ENCODE results near the gene NAA40.
A peak's percentile ranks its signal among the peaks of the same experiment; 100 is the strongest.

The NAA40 gene

DNA sequence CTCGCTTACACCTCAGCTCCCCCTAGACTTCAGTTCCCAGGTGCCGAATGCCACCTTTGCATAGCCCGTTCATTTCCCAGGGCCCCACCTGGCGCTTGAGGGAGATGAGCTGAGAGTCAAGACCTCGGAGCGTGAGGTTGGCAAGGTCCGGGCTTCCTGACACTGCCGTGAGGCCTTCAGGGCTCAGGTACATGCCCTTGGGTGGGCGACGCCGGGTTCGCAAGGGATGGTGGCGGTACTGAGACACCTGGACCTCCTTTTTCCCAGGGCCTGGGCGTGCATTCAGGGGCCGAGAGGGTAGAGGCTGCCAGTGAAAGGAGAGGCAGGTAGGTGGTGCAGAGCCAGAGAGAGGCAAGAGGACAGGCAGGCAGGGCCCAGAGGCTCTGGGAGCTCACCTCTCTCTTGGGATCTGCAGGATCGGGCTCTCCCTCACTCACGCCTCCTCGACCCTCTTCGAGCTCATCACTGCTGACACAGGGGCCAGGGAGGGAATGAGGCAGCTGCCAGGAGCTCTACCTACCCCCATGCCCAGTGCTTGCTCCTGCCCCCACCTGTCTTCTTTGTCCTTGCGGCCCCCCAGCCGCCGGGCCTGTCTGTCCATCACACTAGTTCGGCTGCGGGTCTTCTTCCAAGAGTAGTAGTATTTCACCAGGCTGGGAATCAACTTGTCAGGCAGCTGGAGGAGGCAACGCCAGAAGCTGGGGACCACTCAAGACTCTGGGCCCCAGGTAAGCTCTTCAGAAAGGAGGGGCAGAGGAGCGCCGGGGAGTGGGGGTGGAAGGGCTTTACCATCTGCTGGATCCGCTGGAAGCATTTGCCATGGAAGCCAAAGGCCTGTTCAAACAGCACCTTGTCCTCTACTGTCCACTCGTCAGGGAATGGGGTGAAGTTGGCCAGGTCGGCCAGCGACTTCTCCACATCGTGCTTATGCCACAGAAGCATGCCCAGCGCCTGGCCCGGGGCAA lies 24.7 kb upstream of the NAA40 start:
- DNase-seq (ENCODE audit: low spot score) = no peak

DNA sequence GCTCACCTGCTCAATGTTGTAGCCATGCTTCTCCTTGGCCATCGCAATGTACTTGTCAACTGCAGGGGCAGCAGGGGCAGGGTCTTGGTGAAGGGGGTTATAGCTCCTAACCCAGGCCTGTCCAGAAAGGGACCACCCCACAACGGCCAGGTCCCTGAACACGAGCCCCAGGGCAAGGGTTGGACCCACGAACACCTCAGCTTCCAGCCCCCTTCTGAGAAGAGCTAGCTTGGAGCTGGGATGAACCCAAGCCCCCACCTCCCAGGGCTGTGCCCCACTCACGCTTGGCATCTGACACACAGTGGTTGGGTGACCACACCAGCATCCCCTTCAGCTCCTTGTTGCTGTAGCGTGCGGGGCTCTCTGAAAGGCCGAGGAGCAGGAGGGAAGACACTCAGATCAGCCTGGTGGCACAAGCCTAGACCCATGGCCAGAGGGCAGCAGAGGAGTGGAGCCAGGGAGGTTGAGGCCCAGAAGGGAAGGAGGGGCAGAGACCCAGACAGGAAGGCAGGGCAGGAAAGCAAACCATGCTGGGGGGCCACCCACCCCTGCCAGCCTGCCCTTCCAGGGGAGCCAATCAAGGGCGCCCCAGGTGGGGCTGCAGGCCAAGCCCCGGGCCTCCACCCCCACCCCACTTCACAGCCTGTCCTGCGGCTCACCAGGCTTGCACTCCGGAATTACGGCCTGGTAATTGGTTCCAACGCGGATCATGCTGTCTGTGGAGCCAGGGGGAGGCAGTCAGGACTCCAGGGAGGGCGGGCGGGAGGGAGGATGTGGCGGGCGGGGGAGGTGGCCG lies 23.7 kb upstream of the NAA40 start:
- DNase-seq (ENCODE audit: low spot score) = no peak

DNA sequence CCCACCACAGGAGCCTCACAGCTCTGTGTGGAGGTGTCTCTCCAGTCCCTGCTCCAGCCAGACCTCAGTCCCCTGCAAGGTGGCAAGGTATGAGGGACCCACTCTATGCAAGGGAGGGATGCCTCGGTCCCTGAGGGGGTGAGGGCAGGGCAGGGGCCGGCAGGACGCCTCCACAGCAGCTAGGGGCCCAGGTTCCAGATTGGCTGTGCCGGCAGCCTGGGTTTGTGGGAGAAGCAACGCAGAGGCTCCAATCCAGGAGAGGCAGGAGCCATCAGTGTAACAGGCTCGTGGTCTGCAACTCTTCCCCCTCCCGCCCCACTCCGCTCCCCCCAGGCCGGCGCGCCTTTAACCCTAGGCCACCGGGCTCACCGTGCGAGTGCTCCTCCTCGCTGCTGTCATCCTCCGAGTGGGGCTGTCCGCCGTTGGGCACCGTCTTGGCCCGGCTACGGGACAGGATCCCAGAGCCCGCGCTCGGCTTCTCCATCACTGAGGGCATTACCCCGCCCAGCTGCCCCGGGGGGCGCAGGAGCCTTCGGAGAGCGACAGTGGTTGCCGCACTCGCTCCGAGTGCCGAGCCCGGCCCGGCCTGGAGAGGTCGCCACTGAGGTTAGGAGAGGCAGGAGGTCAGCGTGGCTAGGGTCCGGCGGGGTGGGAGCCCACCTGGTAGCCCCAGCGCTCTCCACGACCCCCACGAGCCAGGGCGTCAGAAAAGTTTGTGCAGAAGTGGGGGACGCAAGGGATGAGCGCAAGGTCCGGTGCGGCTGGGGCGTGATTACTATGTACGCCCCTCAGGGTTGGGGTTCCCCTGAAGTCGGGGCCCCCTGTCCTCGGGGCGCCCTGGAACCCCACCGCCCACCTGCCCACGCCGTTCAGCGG lies 22.6 kb upstream of the NAA40 start:
- peak; percentile 90 for DNase-seq (ENCODE audit: low spot score)

DNA sequence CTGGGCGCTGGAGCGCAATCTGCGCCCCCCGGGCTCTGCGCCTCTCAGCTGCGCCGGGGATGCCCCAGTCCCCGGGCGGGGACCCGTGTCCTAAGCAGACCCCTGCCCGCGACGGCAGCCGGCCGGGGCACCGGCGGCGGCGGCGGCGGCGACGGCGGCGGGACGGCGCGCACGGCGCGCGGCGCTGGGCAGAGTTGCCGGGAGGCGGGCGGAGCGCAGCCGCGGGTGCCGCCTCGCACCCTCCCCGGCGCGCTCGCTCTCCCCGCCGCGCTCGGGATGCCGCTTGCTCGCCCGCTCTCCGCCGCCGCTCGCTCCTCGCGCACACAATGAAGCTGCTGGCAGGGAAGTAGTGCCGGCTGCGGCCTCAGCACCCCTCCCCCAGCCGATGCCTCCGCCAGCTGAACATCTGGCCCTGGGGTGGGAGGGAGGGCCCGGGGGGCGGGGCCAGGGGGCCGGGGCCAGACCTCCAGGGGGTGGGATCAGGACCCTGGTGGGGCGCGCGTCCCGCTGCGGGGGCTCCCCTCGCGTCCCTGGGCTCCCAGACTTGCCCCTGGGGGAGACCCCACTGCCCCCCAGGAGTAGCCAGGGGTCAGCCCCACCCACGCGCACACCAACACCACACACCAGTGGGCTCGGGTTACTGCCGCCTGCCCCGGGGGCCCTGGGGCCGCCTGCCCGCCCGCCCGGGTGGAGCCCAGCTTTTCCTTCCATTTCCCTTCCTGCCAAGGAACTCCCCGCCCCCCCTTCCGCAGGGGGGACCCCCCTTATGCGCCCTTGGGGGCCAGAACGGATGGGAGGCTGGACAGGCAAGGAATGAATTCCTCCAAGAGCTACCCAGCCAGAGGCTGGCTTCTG lies 21.7 kb upstream of the NAA40 start, which contains the start of gene RCOR2:
Gene RCOR2 (minus strand): TSS at position 328 of the 855 bp plus-strand sequence. CDS start 708 bp downstream, outside the sequence.
- DNase-seq (ENCODE audit: low spot score) = peak; percentile 96

DNA sequence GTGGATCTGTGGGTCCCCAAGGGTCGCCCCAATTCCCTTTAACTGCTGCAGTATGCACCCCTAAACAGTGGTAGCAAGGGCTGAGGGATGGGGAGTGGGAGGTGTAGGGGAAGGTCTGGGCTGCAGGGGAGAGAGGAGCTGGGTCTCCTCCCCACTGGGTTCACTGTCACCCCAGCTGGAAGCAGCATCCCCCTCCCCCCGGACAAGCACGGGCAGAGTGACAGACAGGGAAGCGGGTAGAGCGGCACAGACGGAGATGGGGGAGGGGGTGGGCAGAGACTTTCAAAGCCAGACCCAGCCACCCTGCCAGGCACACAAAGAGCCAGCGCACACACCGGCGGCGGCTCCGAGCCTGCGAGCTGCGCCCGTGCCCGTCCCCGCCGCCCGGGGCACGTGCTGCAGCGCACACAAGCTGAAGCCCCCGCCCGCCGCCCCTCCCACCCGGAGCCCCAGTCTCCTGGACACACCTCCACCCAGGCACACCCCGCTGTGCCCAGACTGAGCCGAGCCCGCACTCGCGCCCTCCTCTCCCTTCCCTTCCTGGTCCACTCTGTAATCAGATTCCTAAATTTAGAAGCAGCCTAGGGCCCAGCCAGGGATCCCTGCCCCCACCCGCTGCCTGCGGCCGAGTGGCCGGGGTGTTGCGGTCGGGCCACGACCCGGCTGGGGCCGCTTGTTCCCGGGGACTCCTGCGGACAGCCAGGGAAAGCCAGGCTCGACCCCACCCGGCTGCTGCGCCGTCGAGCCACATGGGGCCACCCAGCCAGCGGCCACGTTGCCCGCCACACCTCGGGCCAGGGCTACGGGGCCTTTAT lies 20.9 kb upstream of the NAA40 start:
- DNase-seq (ENCODE audit: low spot score) = no peak

DNA sequence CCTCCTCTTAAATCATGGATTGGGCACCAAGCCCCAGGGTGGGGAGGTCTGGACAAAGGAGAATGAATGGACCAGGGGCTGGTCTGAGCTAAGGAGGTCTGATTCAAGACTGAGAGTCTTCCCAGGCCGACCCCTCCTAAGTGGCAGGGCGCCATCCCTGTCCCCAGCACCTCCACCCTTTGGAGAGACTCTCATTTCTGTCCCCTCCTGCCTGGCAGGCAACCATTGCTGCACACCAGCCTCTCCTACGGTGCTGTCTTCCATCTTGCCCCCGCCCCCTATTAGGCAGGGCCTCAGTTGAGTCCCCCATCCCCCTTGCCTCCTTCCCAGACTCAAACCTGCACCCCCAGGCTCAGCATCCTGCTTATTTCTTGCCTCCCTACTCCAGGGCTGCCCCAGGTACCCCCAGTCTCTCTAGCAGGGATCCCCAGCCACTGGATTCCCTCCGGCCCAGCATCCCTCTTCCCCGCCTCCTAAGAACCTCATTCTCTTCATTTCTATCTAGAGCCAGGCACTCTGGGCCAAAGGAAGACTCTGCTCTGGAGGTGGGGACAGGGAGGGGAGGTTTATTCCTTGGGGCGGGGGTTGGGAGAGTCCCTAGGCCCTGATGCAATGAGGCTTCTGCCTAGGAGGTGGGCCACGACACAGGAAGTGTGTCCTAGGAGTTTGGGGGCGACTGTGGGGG lies 20.2 kb upstream of the NAA40 start:
- no peak for DNase-seq (ENCODE audit: low spot score)

DNA sequence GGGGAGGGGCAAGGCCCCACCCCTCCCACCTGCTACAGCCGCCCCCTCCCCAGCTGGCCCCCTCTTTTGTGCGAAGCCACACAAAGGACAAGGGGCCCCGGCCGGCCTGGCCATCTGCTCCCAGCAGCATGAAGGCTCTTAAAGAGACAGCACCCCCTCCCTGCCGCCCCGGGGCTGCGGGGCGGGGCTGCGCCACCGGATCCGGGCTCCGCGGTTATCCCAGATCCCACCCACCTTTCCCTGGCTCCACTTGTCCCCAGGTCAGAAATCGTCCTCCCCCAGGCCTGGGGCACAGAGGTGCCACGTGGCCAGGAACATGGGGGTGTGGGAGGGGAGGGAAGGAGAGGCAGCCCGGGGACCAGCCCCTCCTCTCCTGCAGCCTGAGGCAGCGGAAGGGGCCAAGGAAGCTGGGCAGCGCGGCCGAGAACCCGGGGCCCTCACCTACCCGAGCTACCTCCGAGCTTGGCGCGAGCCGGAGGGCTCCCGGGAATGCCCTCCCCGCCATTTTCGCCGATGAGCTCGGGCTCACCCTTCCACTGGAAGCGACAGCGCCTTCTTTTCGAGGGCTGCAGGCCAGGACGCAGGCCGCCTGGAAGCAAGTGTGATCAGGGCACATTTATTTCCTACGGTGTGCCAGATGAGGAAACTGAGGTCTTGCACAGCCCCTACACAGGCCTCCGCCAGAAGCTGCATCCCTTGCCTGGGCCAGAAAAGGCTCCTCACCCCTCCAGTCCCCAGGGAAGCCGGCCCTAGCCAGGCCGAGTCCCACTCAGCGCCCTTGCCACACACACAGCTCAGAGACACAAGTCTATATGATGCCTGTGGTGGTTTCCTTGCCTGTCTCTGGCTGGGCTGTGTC lies 19.3 kb upstream of the NAA40 start:
- DNase-seq (ENCODE audit: low spot score) = no peak

DNA sequence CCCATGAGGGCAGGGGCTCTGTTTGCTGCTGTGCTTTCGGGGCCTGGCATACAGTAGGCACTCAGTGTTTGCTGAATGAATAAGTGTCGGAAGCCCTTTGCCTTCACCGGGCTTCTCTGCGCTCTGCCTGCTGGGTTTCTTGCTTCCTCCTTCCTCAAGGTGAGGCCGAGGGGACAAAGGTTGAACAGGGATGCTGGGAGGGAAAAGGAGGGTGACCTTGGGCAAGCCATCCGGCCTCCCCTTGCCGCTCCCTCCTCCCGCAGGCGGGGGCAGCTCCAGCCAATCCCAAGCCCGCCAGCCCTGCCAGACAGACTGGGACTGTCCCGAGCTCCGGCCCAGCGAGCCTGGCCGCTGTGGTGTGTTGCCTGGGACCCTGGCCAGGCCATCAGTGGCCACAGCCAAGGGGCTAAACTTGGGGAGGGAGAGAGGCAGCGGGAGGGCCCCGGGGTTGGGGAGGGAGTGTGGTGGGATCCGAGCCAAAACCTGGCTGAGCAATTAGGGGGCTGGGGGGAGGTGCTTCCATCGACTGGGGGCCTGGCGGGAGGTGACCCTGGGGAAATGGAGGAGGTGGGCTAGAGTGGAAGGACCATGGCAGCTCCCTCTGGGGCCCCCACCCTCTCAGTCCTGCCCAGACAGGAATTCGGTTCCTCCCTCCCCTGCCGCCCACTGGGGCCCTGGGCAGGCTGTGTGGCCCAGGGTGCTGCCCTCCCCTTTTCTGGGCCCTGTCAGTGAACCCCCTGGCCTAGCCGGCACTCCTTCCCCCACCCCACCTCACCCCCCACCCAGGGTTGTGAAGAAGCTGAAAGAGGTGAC lies 18.5 kb upstream of the NAA40 start:
- DNase-seq (ENCODE audit: low spot score) = no peak

DNA sequence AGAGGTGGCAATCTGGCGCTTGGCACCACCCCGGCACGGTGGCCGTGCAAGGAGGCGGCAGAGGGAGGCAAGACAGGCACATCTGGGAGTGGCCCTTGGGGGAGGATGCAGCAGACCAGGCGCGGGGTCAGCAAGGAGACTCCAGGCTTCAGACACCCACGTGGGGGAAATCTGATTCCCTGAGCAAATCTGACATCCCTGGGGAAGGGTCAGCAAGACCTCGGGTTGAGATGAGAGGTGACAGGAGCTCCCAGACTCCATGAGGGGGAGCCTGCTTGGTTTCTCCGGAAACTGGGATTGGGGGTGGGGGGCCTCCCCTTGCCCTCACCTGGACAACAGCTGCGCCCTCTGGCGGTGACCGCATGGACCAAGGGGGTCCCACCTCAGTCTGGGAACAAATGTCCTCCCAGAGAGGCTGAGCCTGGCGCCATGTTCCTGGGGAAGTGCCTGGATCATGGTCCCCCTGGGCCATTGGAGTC lies 17.8 kb upstream of the NAA40 start:
- DNase-seq (ENCODE audit: low spot score) = no peak

DNA sequence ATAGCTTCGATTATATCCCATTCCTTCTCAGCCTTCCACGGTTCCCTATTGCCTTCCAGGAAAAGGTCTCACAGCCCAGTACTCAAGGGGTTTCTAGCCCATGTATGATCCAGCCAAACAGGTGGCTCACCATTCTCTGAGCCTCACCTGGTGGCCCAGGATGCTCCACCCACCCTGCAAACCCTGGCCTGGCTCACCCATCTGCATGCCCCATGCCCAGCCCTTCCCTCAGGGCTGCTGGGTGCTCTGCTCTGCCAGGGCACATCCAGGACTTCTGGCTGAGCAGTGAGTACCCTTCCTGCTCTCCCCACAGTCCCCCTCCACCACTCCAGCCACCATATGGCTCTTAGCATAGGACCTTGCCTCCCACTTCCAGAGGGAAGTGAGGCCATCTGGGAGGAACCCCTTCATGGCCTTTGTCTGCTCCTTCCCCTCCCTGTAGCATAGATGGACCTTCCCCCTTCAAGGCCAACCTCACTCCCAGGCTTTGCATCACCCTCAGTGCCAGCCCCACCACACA lies 16.1 kb upstream of the NAA40 start:
- DNase-seq (ENCODE audit: low spot score) = no peak

DNA sequence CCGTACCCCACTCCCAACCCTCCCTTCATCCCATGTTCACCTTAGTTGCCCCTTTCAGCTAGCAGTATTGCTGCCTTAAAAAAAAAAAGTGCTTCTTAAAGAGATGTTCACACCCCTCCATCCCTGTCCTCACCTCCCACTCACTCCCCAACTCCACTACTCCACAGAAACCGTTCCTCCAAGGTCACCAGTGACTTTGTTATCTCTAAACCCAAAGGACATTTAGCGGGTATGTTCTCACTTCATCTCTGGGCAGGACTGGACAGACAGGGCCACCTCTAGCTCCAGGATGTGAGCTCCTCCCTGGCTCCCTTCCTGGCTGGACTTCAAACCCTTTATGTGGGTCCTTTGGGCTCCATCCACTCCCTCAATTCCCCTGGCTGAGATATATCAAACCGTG lies 15.5 kb upstream of the NAA40 start:
- DNase-seq (ENCODE audit: low spot score) = no peak

DNA sequence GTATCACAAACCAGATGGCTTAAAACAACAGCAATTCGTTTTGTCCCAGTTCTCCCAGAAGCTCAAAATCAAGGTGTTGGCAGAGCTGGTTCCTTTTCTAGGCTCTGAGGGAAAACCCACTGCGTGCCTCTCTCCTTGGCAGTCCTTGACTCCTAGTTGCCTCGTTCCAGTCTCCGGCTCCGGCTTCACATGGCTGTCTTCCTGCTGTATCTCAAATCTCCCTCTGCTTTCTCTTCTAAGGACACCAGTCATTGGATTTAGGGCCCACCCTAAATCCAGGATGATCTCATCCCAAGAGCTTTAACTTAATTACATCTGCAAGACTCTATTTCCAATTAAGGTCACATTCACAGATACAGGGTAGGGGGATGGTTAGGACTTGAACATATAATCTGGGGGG lies 9.2 kb upstream of the NAA40 start:
- no peak for DNase-seq (ENCODE audit: low spot score)

DNA sequence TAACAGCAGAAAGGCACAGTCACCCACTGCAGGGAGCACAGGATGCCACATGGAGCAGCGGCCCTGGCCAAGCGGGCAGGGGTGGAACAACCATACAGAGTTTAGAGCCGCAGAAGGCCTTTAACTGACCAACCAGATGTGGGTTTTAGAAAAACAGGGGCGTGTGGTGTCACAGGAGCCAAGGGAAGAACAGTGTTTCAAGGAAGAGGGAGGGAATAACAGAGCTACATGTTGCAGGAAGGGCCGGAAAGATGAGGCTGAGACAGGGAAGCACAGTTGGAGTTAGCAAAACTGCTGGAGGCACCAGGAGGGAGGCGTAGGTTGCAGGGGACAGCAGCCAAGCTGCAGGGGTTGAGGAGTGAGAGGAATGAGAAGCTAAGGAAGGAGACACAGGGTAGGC lies 7.8 kb upstream of the NAA40 start:
- no peak for DNase-seq (ENCODE audit: low spot score)

DNA sequence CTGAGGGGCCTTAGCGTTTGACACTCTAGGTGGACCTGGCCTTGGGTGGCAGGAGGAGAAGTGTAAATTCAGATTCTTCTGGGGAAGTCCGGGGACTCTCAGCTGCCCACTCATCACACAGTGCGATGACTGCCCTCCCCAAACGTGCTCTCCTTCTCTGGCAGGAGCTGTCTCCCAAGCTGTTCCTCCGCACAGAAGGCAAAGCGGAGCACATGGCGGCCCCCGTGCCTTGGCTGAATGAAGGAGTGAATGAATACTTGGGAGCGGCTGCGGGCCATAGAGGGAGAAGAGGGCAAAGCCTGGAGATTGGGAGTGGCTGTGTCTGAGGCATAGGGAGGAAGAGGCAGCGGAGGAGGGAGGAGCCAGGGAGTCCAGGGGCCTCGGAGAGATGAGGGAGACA lies 6.9 kb upstream of the NAA40 start:
- DNase-seq (ENCODE audit: low spot score) = no peak

DNA sequence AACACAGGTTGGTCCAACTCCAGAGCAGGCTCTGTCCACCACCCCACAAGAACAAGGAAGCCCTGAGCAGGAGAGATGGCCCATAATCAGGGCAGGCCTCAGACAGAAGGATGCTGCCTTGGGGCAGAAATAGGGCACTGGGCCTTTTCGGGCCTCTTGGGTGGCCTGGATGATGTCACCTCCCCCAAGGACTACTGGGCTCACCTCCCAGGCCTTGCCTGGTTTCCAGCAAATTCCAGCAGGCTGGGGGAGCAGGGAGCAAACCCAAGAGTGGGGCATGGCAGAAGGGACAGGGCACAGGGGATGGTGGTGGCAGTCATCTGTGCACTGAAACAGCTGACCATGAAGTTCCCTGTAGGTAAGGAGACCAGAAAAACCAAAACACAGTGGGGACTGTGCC lies 5.3 kb upstream of the NAA40 start:
- no peak for DNase-seq (ENCODE audit: low spot score)

DNA sequence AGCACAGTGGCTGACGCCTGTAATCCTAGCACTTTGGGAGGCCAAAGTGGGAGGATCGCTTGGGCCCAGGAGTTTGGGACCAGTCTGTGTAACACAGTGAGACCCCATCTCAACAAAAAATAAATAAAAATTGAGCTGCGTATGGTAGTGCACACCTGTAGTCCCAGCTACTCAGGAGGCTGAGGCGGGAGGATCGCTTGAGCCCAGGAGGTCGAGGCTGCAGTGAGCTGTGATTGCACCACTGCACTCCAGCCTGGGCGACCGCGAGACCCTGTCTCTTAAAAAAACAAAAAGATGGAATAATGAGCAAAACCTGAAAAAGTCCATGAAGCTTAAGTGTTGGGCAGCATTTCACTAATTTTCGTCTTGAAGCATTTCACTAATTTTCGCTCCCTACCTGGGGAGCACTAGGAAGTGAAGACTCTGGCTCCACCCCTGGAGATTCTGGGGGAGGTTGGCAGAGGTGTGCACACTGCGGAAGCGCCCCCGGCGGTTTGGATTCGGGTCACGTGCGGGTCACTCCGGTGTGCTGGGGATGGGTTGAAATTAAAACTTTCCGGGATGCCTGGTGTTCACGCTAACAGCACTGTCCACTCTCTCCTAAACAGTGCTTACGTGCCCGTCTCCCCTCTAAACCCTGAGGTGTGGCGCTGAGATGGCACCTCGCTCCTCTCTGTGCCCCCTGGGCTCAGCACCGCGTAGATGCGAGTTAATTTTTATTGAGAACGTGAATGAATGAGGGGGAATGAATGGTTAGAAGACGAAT lies 906 bp upstream of the NAA40 start:
- DNase-seq (ENCODE audit: low spot score) = peak; percentile 52
